HG03571 (cell line): ENCODE results near the gene PTPRM.

Source experiments
- ATAC-seq: cut with Tn5 transposase; IDR thresholded peaks from one replicate; pipeline ENCODE4 v1.9.1; 2021; ENCODE audit not compliant: unreplicated experiment

PTPRM gene

GRCh38 chr18:8401606-8402005, 834.5 kb downstream of the PTPRM start:
- ATAC-seq = no peak

- ATAC-seq = no peak
These were observed 835.1 kb downstream of the PTPRM start for GRCh38 chr18:8402237-8402636.

GRCh38 chr18:8403713-8404112, 836.6 kb downstream of the PTPRM start:
- ATAC-seq = no peak

GRCh38 chr18:8406186-8406867, 839.2 kb downstream of the PTPRM start:
- no peak for ATAC-seq

GRCh38 chr18:8406868-8407250, 839.7 kb downstream of the PTPRM start:
- ATAC-seq = no peak

- no peak for ATAC-seq
These were observed 842.0 kb downstream of the PTPRM start for GRCh38 chr18:8409151-8409550.

- ATAC-seq = no peak
These were observed 844.4 kb downstream of the PTPRM start for GRCh38 chr18:8411492-8411891.

GRCh38 chr18:8412117-8412516, 845.0 kb downstream of the PTPRM start:
- no peak for ATAC-seq

GRCh38 chr18:8413189-8413588, 846.1 kb downstream of the PTPRM start:
- ATAC-seq = no peak

- ATAC-seq = no peak
These were observed 846.6 kb downstream of the PTPRM start for GRCh38 chr18:8413751-8414150.

GRCh38 chr18:8416212-8417019, 849.3 kb downstream of the PTPRM start:
- ATAC-seq = no peak

GRCh38 chr18:8422391-8422790, 855.3 kb downstream of the PTPRM start:
- ATAC-seq = no peak

GRCh38 chr18:8423051-8423557, 856.0 kb downstream of the PTPRM start:
- no peak for ATAC-seq

GRCh38 chr18:8424481-8424880, 857.4 kb downstream of the PTPRM start:
- ATAC-seq = no peak

- ATAC-seq = no peak
These were observed 858.0 kb downstream of the PTPRM start for GRCh38 chr18:8424917-8425725.

- ATAC-seq = no peak
These were observed 859.3 kb downstream of the PTPRM start for GRCh38 chr18:8426401-8426800.

GRCh38 chr18:8427339-8427738, 860.2 kb downstream of the PTPRM start:
- no peak for ATAC-seq

GRCh38 chr18:8428951-8429350, 861.8 kb downstream of the PTPRM start:
- no peak for ATAC-seq

- no peak for ATAC-seq
These were observed 863.9 kb downstream of the PTPRM start for GRCh38 chr18:8431036-8431435.

GRCh38 chr18:8433323-8433722, 866.2 kb downstream of the PTPRM start:
- ATAC-seq = no peak

- no peak for ATAC-seq
These were observed 866.7 kb downstream of the PTPRM start for GRCh38 chr18:8433771-8434170.
